Stimulated activated naive CD4-positive, alpha-beta T cell (primary cell): ENCODE measurements around the gene KCNQ1.

Experiments
- DNase-seq, 6 experiments: peaks; one replicate each; lab custom pipeline; 2025; lab: John Stamatoyannopoulos, UW

Gene KCNQ1

DNA sequence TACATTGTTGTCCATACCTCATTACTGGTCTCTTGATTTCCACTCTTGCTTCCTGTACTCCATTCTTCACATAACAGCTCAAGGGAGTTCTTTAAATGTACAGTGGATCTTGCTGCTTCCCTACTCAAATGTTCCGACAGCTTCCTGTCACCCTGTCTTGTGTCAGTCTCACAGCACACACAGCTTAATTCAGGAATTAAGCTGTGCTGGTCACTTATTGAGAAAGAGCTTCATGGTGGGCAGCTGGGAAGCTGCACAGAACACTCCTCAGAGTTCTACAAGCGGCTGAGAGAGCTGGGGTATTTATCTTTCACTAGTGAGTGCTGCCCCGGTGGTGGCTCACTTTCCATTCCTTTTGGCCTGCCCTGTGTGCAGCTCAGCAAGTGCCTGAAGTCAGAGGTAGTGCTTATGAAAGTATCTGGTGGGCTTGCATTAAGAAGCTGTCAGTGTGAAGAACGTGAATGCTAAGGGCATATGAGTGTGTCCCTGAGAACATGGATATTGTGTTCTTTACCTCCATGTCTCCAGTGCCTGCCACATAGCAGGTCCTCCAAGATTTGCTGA is 206.3 kb downstream of the KCNQ1 start:
- DNase-seq = no peak

DNA sequence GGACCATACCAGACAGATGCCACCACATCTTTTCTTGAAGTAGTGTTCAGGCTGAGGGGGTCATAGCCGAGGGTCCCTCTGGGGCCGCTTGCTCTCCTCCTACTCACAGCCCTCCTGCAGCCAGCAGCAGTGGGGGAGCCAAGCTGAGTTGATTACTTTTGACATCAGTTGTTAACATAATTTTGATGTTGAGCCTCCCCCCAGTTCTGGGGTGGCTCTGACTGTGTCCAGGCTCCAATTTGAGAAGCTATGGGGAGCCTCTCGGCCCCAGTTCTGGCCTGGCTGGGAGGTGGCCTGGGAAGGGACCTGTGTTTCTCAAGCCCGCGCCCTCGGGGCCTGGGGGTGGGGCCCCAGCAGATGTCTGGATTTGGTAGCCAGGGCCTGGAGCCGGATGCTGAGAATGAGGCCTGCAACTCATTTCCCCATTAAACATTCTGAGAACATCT is 207.0 kb downstream of the KCNQ1 start:
- DNase-seq = no peak

DNA sequence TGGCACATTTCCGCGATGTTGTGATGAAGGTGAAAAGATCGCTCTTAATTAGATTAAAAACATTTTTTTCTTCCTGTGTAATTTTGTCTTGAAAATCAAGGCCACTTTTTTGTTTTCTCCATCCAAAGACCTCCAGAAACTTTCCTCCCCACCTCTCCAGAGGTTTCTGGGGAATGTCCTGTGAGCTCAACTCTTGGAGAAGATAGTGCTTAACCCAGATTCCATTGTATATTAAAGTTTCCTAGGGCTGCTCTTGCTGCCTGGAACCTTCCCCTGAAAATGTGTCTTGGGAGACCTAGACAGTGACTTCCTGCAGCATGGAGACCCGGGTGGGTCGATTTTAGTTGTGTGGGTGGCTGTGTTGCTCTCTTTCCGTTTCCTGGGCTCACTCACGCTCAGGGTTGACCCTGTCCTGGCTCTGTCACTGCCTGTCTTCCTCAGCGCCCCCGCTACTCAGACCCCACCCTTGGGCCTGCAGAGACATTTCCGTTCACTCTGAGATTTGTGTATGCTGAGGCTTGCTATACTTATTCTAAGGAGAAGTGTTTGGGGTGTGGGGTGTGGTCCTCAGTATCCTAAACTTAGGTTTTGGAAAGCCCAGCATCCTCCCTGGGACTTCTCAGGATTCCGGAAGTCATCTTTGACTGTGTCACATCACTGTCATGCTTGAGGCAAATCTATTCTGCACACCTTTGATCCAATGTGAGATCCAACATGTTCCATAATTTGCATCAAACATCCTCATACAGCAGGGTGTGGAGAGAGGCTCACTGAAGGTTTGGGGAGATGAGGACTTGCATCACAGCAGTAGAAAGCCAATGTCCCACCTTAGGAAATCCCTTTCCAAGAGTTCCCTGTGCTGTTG is 207.8 kb downstream of the KCNQ1 start:
- DNase-seq = no peak

DNA sequence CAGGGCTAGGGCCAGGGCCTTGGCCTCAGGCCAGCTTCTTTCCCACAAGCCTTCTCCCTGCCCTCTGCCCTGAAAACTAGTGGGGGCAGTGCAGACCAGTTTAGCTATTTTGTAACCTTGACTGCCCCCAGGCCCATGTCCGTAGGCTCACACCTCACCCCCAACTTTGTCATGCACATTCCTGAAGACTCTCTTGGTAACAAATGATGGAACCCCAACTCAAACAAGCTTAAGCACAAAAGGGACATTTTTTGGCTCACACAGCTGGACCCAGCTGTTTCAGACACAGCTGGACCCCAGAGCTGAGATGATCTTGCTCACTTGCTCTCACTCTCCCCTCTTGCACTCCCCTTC is 208.4 kb downstream of the KCNQ1 start:
- no peak for DNase-seq

DNA sequence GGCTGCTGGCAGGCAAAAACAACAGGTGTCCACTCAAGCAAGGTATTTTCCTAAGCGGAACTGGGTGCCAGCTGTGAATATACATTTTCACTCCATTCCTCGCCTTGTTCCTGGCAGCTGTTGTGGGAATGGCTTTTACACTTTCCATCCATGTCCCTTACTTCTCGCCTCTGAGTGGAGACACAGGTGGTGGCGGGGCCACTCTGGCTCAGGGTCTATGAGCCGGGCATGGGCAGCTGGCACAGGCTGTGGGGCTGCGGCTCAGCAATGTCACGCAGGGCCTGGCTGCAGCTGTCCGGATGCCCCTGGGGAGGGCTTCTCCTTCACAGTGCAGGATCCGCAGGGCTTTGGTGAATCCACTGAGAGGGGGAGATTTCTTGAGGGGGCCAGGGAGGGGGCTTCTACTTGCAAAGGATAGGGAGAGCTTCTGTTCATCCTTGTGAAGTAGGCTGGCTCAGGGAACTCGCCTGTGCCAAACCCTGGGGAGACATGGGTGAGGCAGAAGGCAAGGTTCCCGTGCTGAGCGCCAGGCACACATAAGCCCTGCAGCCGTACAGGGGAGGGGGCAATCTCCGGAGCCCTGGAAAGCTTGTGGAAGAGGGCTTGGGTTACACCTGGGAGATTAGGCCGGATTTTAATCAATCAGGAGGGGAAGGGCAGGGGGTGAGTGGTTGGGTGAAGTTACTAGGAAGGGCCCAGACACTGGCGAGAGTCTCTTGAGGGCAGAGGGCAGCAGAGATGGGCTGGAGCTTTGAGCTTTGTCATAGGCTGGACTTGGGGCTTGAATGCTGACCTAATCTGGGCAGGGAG is 209.3 kb downstream of the KCNQ1 start:
- no peak for DNase-seq

DNA sequence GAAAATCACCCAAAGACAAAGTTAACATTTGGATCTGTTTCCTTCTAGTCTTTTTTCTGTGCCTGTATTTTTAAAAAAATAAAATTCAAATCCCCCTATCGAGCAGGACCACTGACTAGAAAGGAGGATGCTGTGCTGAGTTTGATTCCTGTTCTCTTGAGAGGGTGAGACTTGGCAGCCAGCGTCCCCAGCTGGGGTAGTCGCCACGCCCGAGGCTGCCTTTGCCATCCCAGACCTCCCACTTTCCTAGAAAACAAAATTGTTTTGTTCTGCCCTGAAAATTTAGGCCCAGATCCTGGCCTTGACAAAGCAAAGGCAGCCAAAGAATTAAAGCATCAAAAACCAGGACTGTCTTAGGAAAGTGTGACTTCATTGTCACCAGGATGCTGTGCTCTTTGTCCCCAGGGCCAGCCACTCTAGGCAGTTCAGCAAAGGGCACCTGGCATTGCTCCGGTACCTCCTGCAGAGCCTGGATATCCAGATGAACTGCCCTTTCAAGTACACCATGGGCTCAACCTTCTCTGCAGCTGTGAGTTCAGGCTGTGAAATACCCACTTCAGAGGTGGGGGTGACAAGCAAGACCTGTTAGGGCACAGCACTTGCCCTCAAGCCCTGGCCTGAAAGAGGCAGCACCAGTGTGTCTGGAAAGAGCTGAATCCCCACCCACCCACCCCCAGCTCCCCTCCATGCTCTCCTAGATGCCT is 210.4 kb downstream of the KCNQ1 start:
- no peak for DNase-seq

DNA sequence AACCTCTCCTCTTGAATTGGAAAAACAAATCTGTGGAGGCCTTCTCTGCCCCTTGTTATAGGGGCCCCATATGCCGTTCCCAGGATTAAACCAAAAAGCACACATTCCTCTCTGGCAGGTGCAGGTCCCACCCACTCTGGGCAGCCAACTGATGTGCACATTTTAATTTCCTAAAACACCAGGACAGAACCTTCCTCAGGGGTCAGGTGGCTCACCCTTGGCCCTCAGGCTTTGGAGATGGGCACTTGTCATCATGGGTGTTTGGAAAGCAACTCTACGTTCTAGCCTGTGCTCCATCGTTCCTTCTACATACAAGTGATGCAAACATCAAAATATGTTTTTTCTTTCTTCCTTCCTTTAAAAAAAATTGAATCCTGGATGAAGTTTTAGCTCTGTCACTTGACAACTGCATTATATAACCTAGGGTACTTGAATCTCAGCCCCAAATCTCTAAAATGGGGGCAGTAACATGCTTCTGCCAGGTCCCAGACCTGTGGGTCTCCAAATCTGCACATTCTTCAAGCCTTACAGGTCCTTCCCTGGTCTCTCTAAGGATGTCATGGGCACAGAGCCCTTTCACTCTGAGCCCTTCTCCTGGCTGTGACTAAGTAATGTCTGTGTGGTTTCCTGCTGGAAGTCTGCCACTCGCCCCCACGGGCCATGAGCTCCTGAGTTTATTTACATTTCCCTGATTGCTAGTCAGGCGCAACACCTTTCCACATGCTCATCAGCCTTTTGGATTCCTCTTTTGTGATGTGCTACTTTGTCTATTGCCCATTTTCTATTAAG is 211.2 kb downstream of the KCNQ1 start:
- no peak for DNase-seq

DNA sequence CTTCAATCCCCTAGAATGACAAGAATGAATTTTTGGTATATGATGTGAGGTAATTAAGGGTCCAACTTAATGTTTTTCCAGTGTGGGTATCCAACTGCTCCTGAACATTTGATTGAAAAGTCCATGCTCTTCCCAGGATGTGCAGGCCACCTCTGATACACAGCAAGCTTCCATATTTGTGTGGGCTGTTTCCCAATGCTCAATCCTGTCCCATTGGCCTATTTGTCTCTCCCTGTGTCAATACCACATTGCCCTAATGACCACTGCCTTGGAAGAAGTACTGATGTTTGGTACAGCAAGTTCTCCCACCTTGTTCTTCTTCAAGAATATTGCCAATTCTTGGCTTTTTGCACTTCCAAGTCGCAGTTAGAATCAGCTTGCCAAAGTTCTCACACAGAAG is 212.1 kb downstream of the KCNQ1 start:
- no peak for DNase-seq

DNA sequence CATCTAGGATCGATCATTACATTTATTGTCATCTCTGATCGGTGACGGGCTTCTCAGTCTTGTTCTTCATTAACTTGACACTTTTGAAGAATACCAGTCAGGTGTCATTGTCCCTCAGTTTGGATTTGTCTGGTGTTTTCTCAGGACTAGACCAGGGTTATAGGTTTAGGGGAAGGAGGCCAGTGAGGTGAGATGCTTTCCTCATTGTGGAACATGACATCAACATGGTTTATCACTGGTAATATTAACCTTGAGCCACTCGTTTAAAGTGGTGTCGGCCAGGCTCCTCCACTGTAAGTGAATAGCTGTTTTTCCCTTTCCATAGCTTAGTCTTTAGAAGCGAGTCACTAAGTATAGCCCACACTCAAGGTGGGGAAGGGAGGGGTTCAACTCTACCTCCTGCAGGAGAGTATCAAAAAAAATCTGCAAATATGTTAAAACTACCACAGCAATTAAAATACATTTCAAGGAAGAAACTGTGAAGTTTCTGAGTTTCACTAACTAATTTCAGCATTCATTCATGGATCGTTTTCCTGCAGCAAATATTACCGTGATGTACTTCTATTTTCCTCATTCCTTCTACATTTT is 213.0 kb downstream of the KCNQ1 start:
- no peak for DNase-seq

DNA sequence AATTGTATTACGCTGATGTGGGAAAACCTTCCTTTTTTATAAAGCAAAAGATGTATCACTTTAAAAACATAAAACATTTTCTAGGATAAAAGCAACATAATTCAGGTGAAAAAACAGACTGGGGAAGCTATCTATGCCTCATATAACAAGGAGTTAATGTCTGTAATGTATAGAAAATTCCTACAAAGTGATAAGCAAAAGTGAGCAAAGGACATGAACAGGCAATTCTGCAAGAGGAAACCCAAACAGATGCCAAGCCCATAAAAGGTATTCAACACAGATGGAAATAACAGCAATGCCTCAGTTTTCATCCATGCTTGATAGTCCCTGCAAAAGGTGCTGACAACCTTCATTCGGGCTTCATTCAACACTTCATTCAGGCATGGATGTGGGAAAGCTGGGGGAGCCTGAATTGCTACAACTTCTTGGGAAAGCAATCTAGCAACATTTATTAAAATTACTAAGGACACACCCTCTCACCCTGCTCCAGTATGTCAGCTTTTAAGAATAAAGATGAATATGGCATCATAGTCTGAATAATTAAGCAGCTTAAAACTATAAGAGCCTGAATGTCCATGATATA is 215.6 kb downstream of the KCNQ1 start:
- no peak for DNase-seq

DNA sequence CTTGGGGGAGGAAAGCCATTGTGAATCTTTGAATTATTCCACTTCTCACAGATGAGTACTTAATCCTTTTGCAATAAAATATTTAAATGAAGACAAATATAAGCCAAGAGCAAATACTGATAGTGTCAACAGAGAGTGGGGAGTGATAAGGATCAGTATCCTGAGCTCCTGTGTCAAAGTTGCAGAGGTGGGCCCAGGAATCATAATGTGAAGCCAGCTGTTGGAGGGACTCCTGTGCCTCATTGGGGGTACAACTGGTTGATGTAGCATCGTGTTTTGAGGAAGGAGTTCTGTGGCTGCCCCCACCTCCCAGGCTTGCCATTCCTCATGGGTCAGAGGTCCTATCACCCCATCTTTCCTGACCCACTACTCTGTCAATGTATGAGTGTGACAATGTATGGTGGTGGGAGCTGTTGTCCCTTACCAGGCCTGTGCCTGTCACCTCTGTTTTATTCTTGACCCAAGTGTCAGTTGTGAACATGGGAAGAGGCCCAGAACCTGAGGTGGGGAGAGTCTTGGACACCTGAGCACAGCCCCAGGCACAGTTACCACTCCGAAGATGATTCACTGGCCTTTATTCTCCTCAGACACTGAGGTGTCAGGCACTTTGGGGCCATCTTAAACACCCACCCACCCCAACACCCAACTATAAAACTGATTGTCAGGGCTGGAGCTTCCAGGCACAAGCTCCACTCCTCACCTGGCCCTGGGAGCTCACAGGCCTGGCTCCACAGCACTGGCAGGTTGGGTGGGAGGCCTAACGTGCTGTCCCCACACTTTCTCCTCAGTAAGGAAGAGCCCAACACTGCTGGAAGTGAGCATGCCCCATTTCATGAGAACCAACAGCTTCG is 216.6 kb downstream of the KCNQ1 start:
- no peak for DNase-seq

DNA sequence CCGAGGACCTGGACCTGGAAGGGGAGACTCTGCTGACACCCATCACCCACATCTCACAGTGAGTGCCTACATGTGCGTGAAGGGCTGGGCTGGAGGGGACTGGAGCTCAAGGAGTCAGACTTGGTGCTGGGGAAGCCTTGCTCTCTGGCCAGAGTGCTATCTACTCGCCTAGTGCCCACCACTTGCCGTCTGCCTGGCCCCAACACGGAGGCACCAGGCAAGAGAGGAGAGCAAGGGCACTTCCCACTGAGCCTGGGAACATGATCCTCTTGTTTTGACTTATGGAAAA is 217.2 kb downstream of the KCNQ1 start:
- DNase-seq = no peak

DNA sequence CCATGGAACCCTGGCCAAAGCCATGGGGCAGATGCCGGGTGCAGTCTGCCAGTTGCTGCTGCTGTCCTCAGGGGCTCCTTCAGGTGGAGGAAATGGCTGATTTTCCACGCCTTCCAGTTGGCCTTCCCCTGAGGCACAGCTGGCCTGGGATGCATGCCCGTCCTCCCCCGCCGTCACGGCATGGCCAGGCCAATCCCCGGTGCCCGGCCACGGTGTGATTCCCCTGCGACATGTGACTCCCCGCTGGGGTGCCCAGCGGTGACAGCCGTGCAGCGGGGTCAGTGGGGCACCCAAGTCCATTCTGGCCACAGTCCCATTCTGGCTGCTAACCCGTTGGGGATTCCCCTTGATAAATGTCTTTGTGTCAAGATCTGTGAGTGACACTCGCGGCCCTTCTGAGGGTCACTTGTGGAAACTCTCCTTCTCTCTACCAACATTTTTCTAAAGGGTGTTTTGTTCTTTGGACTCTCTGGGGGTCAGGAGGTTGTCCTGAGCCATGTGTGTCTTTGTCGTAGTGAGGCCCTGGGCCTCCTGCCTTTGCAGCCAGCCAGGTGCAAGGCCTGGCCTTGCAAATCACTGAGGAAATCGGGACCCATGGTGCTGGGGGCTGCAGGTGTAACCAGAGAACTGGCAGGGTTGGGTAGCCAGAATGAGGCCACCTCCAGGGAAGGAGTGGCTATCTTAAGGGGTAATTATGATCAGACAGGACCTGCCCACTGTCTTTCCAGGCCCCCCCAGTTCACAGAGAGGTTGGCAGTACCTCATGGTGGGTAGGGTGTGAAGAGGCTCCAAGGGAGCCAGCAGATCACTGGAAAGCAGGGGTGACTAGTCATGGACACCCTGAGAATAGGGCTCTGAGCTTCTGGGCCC is 217.9 kb downstream of the KCNQ1 start:
- no peak for DNase-seq

DNA sequence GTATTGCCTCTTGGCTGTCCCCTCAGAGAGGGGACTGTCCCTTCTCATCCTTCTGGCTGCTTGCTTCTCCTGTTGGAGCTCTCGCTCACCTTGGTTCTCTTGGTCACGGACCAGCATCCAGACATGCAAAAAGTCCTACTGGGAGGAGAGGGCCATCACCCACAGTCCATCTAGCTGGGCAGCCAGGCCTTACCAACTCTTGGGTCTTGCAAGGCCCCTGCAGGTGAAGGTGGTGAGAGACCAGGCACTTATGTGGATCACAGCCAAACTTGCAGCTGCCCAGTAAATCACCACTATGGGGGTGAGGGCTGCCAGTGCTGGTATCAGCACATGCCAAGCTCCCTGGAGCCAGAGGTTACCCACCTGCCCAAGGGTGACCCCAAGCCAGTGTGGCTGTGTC is 218.7 kb downstream of the KCNQ1 start:
- DNase-seq = no peak

DNA sequence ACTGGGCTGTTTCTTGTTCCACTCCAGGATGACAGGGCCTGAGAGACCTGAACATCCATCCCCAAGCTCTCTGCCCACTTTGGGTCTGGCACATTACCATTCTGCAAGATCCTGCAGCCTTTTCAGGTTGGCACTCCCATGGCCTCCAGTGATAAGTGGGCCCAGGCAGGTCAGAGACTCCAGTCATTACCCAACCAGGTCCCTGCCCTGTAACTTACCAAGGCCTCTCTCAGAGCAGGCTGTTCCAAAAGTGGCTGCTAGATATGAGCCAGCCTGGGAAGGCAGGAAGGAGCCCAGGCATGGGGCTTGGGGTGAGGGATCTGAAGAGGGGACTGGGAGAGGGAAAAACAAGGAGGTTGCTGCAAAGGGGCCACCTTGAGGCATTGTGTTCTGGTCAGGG is 219.1 kb downstream of the KCNQ1 start:
- no peak for DNase-seq

DNA sequence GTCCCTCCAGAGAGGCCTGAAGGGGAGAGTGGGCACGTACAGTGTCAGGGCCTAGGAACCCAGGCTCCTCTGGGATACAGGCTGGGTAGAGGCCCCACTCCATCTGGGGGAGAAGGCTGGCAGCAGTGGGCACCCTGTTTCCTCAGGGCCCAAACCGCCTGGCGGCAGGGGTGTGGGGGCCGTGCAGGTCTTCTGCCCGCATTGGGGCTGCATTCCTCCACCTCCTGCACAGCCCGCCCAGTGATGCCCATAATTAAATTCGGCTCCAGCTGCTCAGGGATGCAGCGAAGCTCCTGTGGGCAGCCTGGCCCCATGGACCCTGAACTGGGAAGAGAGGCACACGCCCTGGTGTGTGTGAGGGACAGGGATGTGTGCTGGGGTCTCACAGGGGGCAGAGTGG is 219.6 kb downstream of the KCNQ1 start:
- DNase-seq = no peak

DNA sequence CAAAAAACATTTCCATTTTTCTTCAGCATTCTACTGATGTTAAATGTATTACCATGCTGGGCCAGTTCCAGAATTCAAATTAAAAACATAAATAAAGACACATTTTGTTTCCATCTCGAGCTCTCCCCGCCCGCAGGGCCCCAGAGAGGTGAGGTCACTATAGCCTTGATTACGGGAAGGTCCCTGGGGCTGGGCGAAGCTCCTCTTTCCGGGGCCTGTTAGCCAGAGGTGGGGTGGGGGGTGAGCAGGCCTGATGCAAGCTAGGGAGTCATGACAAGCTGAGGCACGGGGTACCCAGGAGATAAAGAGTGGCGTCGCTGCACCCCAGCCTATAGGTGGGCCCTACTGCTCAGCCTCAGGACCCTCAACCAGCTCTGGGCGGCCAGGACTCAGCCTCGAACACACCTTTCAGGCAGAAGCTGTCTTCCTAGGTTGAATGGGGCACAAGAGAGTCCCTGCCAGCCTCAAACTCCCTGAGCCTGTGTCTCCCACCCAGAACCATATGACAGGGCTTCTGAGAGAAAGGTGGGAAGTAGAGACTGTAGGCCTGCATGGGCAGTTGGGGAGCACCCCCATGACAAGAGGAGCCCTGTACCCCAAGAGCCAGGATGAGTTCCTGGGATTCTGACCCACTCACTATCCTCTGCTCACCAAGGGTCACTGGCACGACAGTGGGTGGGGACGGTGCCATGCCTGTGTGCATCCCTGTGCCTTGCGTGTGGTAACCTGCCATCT is 220.2 kb downstream of the KCNQ1 start:
- no peak for DNase-seq
